PC-9 (cell line): Measurements from ENCODE around the gene TRAPPC10.

Experiments
- EZH2 ChIP-seq: fragments of 200-600 bp; sonication (generic); IDR thresholded peaks from 2 replicates; pipeline ENCODE4 v1.8.0; 2017; ENCODE audit warnings: antibody characterized with exemption, low read depth
- TF ChIP-seq, protein P1 (sequence below): fragments of 200-600 bp; sonication (generic); conservative IDR thresholded peaks from 2 replicates; pipeline ENCODE4 v1.6.1; 2017; ENCODE audit warnings: mixed run types, antibody characterized with exemption, mild to moderate bottlenecking, moderate library complexity

DNA sequence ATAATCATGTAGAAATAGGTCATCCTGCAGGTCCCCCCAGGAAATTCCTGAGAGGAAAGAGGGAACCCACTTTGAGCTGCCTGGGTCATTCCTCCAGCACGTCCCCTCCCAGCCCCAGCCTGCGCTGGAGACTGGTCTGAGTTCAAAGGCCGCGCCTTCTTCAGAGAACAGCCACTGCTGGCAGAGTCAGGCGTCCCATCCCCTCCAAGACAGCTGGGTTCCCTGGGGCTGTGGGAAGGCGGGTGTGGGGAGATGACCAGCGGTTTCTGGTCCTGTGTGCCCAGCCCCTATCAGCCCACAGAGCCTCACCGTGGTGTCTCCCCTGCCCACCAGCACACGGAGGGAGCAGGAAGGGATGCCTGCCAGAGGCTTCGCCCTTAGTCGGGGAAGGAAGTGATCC lies 18.0 kb upstream of the TRAPPC10 start:
- TF ChIP-seq, protein P1, sequence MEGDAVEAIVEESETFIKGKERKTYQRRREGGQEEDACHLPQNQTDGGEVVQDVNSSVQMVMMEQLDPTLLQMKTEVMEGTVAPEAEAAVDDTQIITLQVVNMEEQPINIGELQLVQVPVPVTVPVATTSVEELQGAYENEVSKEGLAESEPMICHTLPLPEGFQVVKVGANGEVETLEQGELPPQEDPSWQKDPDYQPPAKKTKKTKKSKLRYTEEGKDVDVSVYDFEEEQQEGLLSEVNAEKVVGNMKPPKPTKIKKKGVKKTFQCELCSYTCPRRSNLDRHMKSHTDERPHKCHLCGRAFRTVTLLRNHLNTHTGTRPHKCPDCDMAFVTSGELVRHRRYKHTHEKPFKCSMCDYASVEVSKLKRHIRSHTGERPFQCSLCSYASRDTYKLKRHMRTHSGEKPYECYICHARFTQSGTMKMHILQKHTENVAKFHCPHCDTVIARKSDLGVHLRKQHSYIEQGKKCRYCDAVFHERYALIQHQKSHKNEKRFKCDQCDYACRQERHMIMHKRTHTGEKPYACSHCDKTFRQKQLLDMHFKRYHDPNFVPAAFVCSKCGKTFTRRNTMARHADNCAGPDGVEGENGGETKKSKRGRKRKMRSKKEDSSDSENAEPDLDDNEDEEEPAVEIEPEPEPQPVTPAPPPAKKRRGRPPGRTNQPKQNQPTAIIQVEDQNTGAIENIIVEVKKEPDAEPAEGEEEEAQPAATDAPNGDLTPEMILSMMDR: no peak
- TF ChIP-seq EZH2: no peak
